ENCODE measurements around the gene FBXW11. TPM values are rescaled to one million over a fixed set of nuclear protein-coding genes. Genes with fewer than 3 reads are reported as not detected.
A peak's percentile ranks its signal among the peaks of the same experiment; 100 is the strongest.

Gene FBXW11
- total and polyA plus RNA-seq, 4 experiments from 2014 or later, result 17.1 to 43.4 (median 32.1) TPM

- no peaks in the 10 kb centered on the region for H3K9me3 ChIP-seq (ENCODE audit: control insufficient read depth in 1 of 2, low read length in 2 of 2)
- peaks cover 30 to 53% of the 10 kb centered on the region in 2 donors for H3K36me3 Mint-ChIP-seq
- H3K27ac Mint-ChIP-seq, result peak overlapping the region in 2 of 7 donors; percentile 47 to 59
- ChIA-PET POLR2A (ENCODE audit: partially characterized antibody) (no interaction called here), CTCF (ENCODE audit: partially characterized antibody) (interaction anchor here (0.6 to 1.1 kb wide), 2 partner anchors 15 to 145 kb away, joined by 3 to 4 read pairs; no protein-coding TSS in a partner anchor)
- no peaks in the 10 kb centered on the region for H3K4me1 ChIP-seq (ENCODE audit: insufficient read depth, low read length)
- no peaks in the 10 kb centered on the region for H3K9me3 Mint-ChIP-seq
- H3K27me3 Mint-ChIP-seq, result no peaks in the 10 kb centered on the region
- intact Hi-C loops (cut with micrococcal nuclease), result no loop called here
- H3K4me3 ChIP-seq (ENCODE audit: low read length in 2 of 2), result no peak overlapping the region
- peaks cover 7 to 13% (median 11%) of the 10 kb centered on the region in 4 donors for H3K4me1 Mint-ChIP-seq
- H3K27me3 ChIP-seq (ENCODE audit: insufficient read depth, low read length), result no peaks in the 10 kb centered on the region
- no peak for DNase-seq
- no peak overlapping the region for H3K4me3 Mint-ChIP-seq
- no peak overlapping the region for H3K27ac ChIP-seq (ENCODE audit: low read depth, low read length)
- peaks cover 45% of the 10 kb centered on the region for H3K36me3 ChIP-seq (ENCODE audit: insufficient read depth, low read length)
Observed at GRCh38 chr5:172043865-172044264, 37.4 kb upstream of the FBXW11 start.

- H3K36me3 ChIP-seq (ENCODE audit: insufficient read depth, low read length), result peaks cover 33% of the 10 kb centered on the region
- H3K36me3 Mint-ChIP-seq, result peaks cover 20 to 39% of the 10 kb centered on the region in 2 donors
- no peak overlapping the region for H3K4me3 Mint-ChIP-seq
- peaks cover 8 to 9% (median 8%) of the 10 kb centered on the region in 4 donors for H3K4me1 Mint-ChIP-seq
- no peaks in the 10 kb centered on the region for H3K4me1 ChIP-seq (ENCODE audit: insufficient read depth, low read length)
- peak overlapping the region in 3 of 7 donors; percentile 62 to 84 (median 69) for H3K27ac Mint-ChIP-seq
- no peak for DNase-seq
- H3K27ac ChIP-seq (ENCODE audit: low read depth, low read length), result no peak overlapping the region
- POLR2A ChIA-PET (ENCODE audit: partially characterized antibody), result interaction anchor here (0.7 to 1.8 kb wide), 2 partner anchors 35 to 78 kb away, joined by 3 to 4 read pairs; partner anchors contain the start of gene FBXW11
- peaks cover 0 to 6% (median under 1%) of the 10 kb centered on the region in 8 donors for H3K9me3 Mint-ChIP-seq
- no peak overlapping the region for H3K4me3 ChIP-seq (ENCODE audit: low read length in 2 of 2)
- CTCF ChIA-PET (ENCODE audit: partially characterized antibody), result interaction anchor here (1.5 to 4.7 kb wide), 2 partner anchors 131 to 238 kb away, joined by 4 to 63 read pairs; no protein-coding TSS in a partner anchor
- no peaks in the 10 kb centered on the region for H3K27me3 Mint-ChIP-seq
- H3K9me3 ChIP-seq (ENCODE audit: control insufficient read depth in 1 of 2, low read length in 2 of 2), result no peaks in the 10 kb centered on the region
- intact Hi-C loops (cut with micrococcal nuclease), result no loop called here
- H3K27me3 ChIP-seq (ENCODE audit: insufficient read depth, low read length), result no peaks in the 10 kb centered on the region
Observed at GRCh38 chr5:172042183-172042582, 35.7 kb upstream of the FBXW11 start.

- H3K27ac Mint-ChIP-seq, result peak overlapping the region in 3 of 7 donors; percentile 35 to 57 (median 43)
- intact Hi-C loops (cut with micrococcal nuclease), result no loop called here
Observed at GRCh38 chr5:172038167-172038566, 31.7 kb upstream of the FBXW11 start.

GRCh38 chr5:172035049-172035448 lies 28.6 kb upstream of the FBXW11 start:
- Histone ChIP-seq H3K9me3 (ENCODE audit: control insufficient read depth in 1 of 2, low read length in 2 of 2) (no peaks in the 10 kb centered on the region), H3K27ac (ENCODE audit: low read depth, low read length) (no peak overlapping the region), H3K4me1 (ENCODE audit: insufficient read depth, low read length) (no peaks in the 10 kb centered on the region), H3K4me3 (ENCODE audit: low read length in 2 of 2) (no peak overlapping the region), H3K36me3 (ENCODE audit: insufficient read depth, low read length) (no peaks in the 10 kb centered on the region), H3K27me3 (ENCODE audit: insufficient read depth, low read length) (no peaks in the 10 kb centered on the region)
- ChIA-PET CTCF (ENCODE audit: partially characterized antibody) (no interaction called here), POLR2A (ENCODE audit: partially characterized antibody) (no interaction called here)
- no peaks in the 10 kb centered on the region for H3K27me3 Mint-ChIP-seq
- intact Hi-C loops (cut with micrococcal nuclease), result no loop called here
- peaks cover 4 to 30% of the 10 kb centered on the region in 2 donors for H3K36me3 Mint-ChIP-seq
- no peak overlapping the region for H3K4me3 Mint-ChIP-seq
- H3K9me3 Mint-ChIP-seq, result peaks cover 0 to 11% (median 7%) of the 10 kb centered on the region in 8 donors
- DNase-seq, result no peak
- peaks cover 4 to 11% (median 7%) of the 10 kb centered on the region in 4 donors for H3K4me1 Mint-ChIP-seq
- H3K27ac Mint-ChIP-seq, result peak overlapping the region in 1 of 7 donors; percentile 56

More at GRCh38 chr5:172038167-172038566, 31.7 kb upstream of the FBXW11 start:
- H3K27ac ChIP-seq (ENCODE audit: low read depth, low read length), result no peak overlapping the region
- Mint-ChIP-seq H3K4me3 (no peak overlapping the region), H3K4me1 (peaks cover 8 to 14% (median 12%) of the 10 kb centered on the region in 4 donors), H3K36me3 (peaks cover 6 to 9% of the 10 kb centered on the region in 2 donors), H3K9me3 (peaks cover 0 to 6% (median under 1%) of the 10 kb centered on the region in 8 donors), H3K27me3 (no peaks in the 10 kb centered on the region)
- no peaks in the 10 kb centered on the region for H3K9me3 ChIP-seq (ENCODE audit: control insufficient read depth in 1 of 2, low read length in 2 of 2)
- no peak overlapping the region for H3K4me3 ChIP-seq (ENCODE audit: low read length in 2 of 2)
- no peaks in the 10 kb centered on the region for H3K27me3 ChIP-seq (ENCODE audit: insufficient read depth, low read length)
- DNase-seq, result no peak
- H3K36me3 ChIP-seq (ENCODE audit: insufficient read depth, low read length), result peaks cover under 1% of the 10 kb centered on the region
- ChIA-PET CTCF (ENCODE audit: partially characterized antibody) (interaction anchor here (0.7 to 3.0 kb wide), 2 partner anchors 126 to 176 kb away, joined by 4 to 14 read pairs; no protein-coding TSS in a partner anchor), POLR2A (ENCODE audit: partially characterized antibody) (no interaction called here)
- H3K4me1 ChIP-seq (ENCODE audit: insufficient read depth, low read length), result no peaks in the 10 kb centered on the region

- Mint-ChIP-seq H3K27me3 (no peaks in the 10 kb centered on the region), H3K9me3 (peaks cover 0 to 7% (median 5%) of the 10 kb centered on the region in 8 donors), H3K4me3 (no peak overlapping the region), H3K36me3 (peaks cover 4 to 35% of the 10 kb centered on the region in 2 donors), H3K4me1 (peaks cover 0 to 7% (median 5%) of the 10 kb centered on the region in 4 donors), H3K27ac (no peak overlapping the region)
- Histone ChIP-seq H3K9me3 (ENCODE audit: control insufficient read depth in 1 of 2, low read length in 2 of 2) (no peaks in the 10 kb centered on the region), H3K27ac (ENCODE audit: low read depth, low read length) (no peak overlapping the region), H3K4me1 (ENCODE audit: insufficient read depth, low read length) (no peaks in the 10 kb centered on the region), H3K4me3 (ENCODE audit: low read length in 2 of 2) (no peak overlapping the region), H3K27me3 (ENCODE audit: insufficient read depth, low read length) (no peaks in the 10 kb centered on the region), H3K36me3 (ENCODE audit: insufficient read depth, low read length) (no peaks in the 10 kb centered on the region)
- ChIA-PET CTCF (ENCODE audit: partially characterized antibody) (interaction anchor here (1.0 kb wide), 1 partner anchor 9 kb away, joined by 3 read pairs; no protein-coding TSS in a partner anchor), POLR2A (ENCODE audit: partially characterized antibody) (no interaction called here)
- no peak for DNase-seq
- intact Hi-C loops (cut with micrococcal nuclease), result no loop called here
Observed at GRCh38 chr5:172031894-172032461, 25.5 kb upstream of the FBXW11 start.

GRCh38 chr5:172029876-172030275 lies 23.4 kb upstream of the FBXW11 start:
- ChIA-PET CTCF (ENCODE audit: partially characterized antibody) (interaction anchor here (1.1 kb wide), 1 partner anchor 11 kb away, joined by 3 read pairs; no protein-coding TSS in a partner anchor), POLR2A (ENCODE audit: partially characterized antibody) (no interaction called here)
- Mint-ChIP-seq H3K4me1 (peaks cover 0 to 4% (median under 1%) of the 10 kb centered on the region in 4 donors), H3K27ac (no peak overlapping the region), H3K9me3 (peaks cover 0 to 7% (median 5%) of the 10 kb centered on the region in 8 donors), H3K4me3 (no peak overlapping the region), H3K36me3 (peaks cover 4 to 34% of the 10 kb centered on the region in 2 donors), H3K27me3 (no peaks in the 10 kb centered on the region)
- intact Hi-C loops (cut with micrococcal nuclease), result no loop called here
- Histone ChIP-seq H3K4me3 (ENCODE audit: low read length in 2 of 2) (no peak overlapping the region), H3K27ac (ENCODE audit: low read depth, low read length) (no peak overlapping the region), H3K4me1 (ENCODE audit: insufficient read depth, low read length) (no peaks in the 10 kb centered on the region), H3K27me3 (ENCODE audit: insufficient read depth, low read length) (no peaks in the 10 kb centered on the region), H3K36me3 (ENCODE audit: insufficient read depth, low read length) (no peaks in the 10 kb centered on the region), H3K9me3 (ENCODE audit: control insufficient read depth in 1 of 2, low read length in 2 of 2) (no peaks in the 10 kb centered on the region)
- no peak for DNase-seq

- H3K27ac Mint-ChIP-seq, result no peak overlapping the region
- H3K27me3 Mint-ChIP-seq, result no peaks in the 10 kb centered on the region
- ChIA-PET POLR2A (ENCODE audit: partially characterized antibody) (no interaction called here), CTCF (ENCODE audit: partially characterized antibody) (no interaction called here)
- peaks cover 0 to 7% (median 5%) of the 10 kb centered on the region in 8 donors for H3K9me3 Mint-ChIP-seq
- no peak overlapping the region for H3K4me3 Mint-ChIP-seq
- Histone ChIP-seq H3K9me3 (ENCODE audit: control insufficient read depth in 1 of 2, low read length in 2 of 2) (no peaks in the 10 kb centered on the region), H3K27ac (ENCODE audit: low read depth, low read length) (no peak overlapping the region), H3K27me3 (ENCODE audit: insufficient read depth, low read length) (no peaks in the 10 kb centered on the region), H3K4me1 (ENCODE audit: insufficient read depth, low read length) (no peaks in the 10 kb centered on the region), H3K36me3 (ENCODE audit: insufficient read depth, low read length) (no peaks in the 10 kb centered on the region), H3K4me3 (ENCODE audit: low read length in 2 of 2) (no peak overlapping the region)
- DNase-seq, result no peak
- peaks cover 4 to 25% of the 10 kb centered on the region in 2 donors for H3K36me3 Mint-ChIP-seq
- H3K4me1 Mint-ChIP-seq, result peaks cover 0 to 4% (median 0%) of the 10 kb centered on the region in 4 donors
- intact Hi-C loops (cut with micrococcal nuclease), result no loop called here
Observed at GRCh38 chr5:172028167-172028566, 21.7 kb upstream of the FBXW11 start.
